Stimulated activated CD8-positive, alpha-beta memory T cell treated with anti-CD3 and anti-CD28 coated beads, Interleukin-15, amount 100 ng/mL, for 1 hour (primary cell): ENCODE results near the gene MED17.

Source experiments
- DNase-seq: peaks from one replicate; pipeline ENCODE4 v3.0.0-alpha.2; 2020; ENCODE audit warnings: low read depth

Gene MED17

GRCh38 chr11:93849751-93850593, 65.9 kb downstream of the MED17 start:
- no peak for DNase-seq

- no peak for DNase-seq
Measured at GRCh38 chr11:93850594-93851018, 66.5 kb downstream of the MED17 start, which contains the start of gene VSTM5. TSS of gene VSTM5 (minus strand) at chr11:93850618. CDS start at chr11:93850502, 116 bp downstream.

DNA sequence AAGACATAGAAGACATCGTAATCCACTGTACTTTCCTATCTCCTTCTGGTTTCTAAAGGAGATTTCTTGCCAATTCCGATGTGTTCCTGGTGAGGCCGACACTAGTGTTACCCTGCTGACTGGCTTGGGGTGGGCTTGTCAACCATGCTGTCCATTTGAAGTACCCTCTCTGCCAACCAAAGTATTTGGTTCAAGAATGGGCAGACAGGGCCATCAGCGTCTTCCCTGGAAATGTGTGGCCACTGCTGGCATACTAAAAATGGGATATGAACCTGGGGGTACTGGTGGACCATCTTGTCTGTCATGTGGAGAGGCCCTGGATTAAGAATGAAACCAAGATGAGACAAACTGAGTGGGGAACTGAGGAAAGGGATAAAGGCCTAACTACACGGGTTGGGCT, 68.2 kb downstream of the MED17 start:
- no peak for DNase-seq

GRCh38 chr11:93857413-93858120, 73.5 kb downstream of the MED17 start:
- DNase-seq: no peak

GRCh38 chr11:93858121-93858775, 74.2 kb downstream of the MED17 start:
- no peak for DNase-seq

GRCh38 chr11:93861808-93862207, 77.7 kb downstream of the MED17 start:
- no peak for DNase-seq
